Measurements from ENCODE around the gene ZNF821.

Gene ZNF821

DNA sequence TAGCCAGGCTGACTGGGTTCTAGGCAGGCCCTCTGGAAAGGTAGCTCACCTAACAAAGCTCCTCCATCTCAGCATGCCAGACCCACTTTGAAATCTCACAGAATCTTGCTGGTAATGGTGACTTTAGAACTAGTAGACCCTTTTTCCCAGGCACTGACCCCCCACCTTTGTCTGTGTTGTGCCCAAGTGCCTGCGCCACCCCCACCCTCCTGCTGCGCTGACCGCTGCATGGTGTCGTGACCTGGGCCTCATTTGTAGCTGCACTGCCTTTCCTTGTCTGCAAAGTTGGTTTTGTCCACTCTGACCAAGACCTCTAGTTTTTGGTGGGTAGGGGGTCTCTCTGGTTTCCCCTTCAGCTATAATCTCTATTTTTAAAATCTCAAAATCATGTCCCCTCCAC, 31.4 kb downstream of the ZNF821 start:
- no peak overlapping the region for H3K4me3 ChIP-seq (replicated peaks; ENCODE audit: low read depth, low read length)
- TF ChIP-seq, protein P1, sequence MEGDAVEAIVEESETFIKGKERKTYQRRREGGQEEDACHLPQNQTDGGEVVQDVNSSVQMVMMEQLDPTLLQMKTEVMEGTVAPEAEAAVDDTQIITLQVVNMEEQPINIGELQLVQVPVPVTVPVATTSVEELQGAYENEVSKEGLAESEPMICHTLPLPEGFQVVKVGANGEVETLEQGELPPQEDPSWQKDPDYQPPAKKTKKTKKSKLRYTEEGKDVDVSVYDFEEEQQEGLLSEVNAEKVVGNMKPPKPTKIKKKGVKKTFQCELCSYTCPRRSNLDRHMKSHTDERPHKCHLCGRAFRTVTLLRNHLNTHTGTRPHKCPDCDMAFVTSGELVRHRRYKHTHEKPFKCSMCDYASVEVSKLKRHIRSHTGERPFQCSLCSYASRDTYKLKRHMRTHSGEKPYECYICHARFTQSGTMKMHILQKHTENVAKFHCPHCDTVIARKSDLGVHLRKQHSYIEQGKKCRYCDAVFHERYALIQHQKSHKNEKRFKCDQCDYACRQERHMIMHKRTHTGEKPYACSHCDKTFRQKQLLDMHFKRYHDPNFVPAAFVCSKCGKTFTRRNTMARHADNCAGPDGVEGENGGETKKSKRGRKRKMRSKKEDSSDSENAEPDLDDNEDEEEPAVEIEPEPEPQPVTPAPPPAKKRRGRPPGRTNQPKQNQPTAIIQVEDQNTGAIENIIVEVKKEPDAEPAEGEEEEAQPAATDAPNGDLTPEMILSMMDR (IDR thresholded peaks at IDR 0.05; ENCODE audit: low read depth, low read length, missing control alignments) = no peak
- no peak for DNase-seq (ENCODE audit: extremely low read depth, low read depth)

DNA sequence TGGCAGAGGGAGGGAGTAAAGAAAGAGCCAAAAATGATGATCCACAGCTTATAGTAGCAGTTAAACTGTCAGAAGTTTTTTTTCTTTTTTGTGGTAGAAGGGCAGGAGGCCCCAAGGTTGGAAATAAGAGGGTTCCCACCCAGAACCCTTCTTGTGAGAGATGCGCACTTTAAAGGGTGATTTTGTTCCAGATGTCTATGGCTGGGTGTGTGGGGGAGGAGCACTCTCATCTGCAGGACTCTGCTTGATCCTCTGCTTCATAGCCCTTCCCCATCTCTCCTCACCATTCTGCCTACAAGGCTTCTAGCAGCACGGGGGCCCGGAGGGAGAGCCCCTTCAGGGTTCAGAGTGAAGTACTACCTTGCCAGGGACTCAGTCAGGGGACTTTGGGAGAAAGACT, 31.8 kb downstream of the ZNF821 start:
- no peak overlapping the region for H3K4me3 ChIP-seq (replicated peaks; ENCODE audit: low read depth, low read length)
- DNase-seq (ENCODE audit: extremely low read depth, low read depth) = no peak
- TF ChIP-seq, protein P1 (IDR thresholded peaks at IDR 0.05; ENCODE audit: low read depth, low read length, missing control alignments) = no peak

DNA sequence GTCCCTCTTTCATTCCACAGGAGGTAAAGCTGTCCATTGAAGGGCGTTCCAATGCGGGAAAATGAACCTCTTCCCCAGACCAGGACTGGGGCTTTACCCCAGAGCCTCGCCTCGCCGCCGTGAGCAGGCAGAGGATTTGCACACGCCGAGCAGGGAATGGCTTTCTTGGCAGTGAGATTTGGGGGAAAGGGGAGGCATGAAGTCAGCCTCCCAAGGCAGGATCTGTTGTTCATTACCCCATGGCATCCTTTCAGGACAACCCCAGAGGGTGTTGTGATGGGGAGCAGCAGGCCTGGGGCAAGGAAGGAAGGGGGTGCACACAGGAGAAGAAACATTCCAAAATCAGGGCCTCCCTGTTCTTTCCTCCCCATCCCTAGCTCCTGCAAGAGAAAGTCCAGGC, 32.2 kb downstream of the ZNF821 start:
- TF ChIP-seq, protein P1 (IDR thresholded peaks at IDR 0.05; ENCODE audit: low read depth, low read length, missing control alignments) = no peak
- DNase-seq (ENCODE audit: extremely low read depth, low read depth) = no peak
- H3K4me3 ChIP-seq (replicated peaks; ENCODE audit: low read depth, low read length) = no peak overlapping the region

DNA sequence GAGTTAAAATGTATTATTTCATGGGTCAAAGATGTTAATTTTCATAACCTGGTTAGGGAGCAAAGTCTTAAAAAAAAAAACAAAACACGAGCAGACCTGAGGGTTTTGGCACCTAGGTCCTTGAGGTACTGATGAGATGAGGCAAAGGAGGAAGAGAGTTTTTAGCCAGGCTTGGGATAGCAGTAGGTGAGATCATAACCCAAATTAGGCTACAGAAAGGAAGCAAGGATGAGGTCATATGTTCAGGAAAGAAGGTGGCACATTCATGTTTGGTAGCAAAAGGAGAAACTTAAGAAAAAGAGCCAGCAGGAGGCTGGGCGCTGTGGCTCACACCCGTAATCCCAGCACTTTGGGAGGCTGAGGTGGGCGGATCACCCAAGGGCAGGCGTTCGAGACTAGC, 35.4 kb downstream of the ZNF821 start:
- DNase-seq (ENCODE audit: extremely low read depth, low read depth) = no peak
- TF ChIP-seq, protein P1 (IDR thresholded peaks at IDR 0.05; ENCODE audit: low read depth, low read length, missing control alignments) = no peak

DNA sequence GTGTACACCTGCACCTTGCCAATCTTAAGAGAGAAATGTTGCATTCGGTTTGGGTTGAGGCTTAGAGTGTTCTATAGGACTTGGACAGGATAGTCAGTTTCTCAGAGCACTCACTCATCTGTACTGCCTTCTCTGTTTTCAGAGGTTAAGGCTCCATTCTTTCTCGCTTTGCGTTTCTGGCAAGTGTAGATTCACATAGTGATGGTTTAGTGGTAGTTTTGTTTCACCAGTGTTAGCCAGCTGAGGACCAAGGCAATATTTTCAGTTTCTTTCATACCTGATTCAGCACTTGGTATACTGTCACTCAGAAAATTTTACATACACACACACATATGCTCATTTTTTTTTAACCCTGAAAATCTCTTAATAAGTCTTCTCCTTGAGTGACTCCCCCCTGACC, 36.9 kb downstream of the ZNF821 start:
- peak overlapping the region; percentile 98 for H3K4me3 ChIP-seq (replicated peaks; ENCODE audit: low read depth, low read length)
- no peak for DNase-seq (ENCODE audit: extremely low read depth, low read depth)
- TF ChIP-seq, protein P1 (IDR thresholded peaks at IDR 0.05; ENCODE audit: low read depth, low read length, missing control alignments) = no peak

More for the DNA sequence above, 35.4 kb downstream of the ZNF821 start:
- no peak overlapping the region for H3K4me3 ChIP-seq (replicated peaks; ENCODE audit: low read depth, low read length)

DNA sequence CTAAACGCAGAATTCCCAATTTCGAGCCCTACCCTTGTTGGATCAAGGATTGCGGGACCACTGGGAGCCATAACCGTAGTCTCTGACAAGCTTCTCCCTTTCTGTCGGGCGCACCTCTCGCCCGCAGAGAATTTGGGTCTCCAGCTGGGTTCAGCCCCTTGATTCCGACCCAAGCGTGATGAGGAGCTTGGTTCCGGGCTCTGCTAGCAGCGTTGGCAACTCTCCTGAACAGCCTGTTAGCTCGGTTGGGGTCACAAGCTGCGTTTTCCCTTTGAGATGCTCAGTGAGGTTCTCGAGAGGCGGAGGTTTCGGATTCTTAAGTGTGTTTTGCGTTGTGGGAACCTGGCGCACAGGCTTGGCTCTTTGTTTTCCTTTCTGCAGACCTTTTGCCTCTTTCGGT, 37.6 kb downstream of the ZNF821 start:
- TF ChIP-seq, protein P1 (IDR thresholded peaks at IDR 0.05; ENCODE audit: low read depth, low read length, missing control alignments) = no peak
- peak overlapping the region; percentile 98 for H3K4me3 ChIP-seq (replicated peaks; ENCODE audit: low read depth, low read length)
- no peak for DNase-seq (ENCODE audit: extremely low read depth, low read depth)
